Daoy (cell line): ENCODE data around the gene LIN37. TPM values are rescaled to one million over a fixed set of nuclear protein-coding genes. Genes with fewer than 3 reads are reported as not detected.
"Not testable (repeated sequence)": the region's sequence is repeated elsewhere in the genome, so short reads cannot be mapped to it uniquely, and the experiment has no call there.

Experiments
- DNase-seq: peaks from one replicate; pipeline ENCODE4 v3.0.0-alpha.2; 2015; ENCODE audit warnings: low read depth
- total RNA-seq: library from RNA; depleted of rRNA; stranded (reverse); fragments of >200 nt; shearing (Covaris generic); gene quantifications from 2 replicates; pipeline ENCODE4 v1.2.3, GENCODE V29; 2014; rRNA removed

Gene LIN37
- total RNA-seq, 1 experiment from 2014 or later: 13.3 TPM

DNA sequence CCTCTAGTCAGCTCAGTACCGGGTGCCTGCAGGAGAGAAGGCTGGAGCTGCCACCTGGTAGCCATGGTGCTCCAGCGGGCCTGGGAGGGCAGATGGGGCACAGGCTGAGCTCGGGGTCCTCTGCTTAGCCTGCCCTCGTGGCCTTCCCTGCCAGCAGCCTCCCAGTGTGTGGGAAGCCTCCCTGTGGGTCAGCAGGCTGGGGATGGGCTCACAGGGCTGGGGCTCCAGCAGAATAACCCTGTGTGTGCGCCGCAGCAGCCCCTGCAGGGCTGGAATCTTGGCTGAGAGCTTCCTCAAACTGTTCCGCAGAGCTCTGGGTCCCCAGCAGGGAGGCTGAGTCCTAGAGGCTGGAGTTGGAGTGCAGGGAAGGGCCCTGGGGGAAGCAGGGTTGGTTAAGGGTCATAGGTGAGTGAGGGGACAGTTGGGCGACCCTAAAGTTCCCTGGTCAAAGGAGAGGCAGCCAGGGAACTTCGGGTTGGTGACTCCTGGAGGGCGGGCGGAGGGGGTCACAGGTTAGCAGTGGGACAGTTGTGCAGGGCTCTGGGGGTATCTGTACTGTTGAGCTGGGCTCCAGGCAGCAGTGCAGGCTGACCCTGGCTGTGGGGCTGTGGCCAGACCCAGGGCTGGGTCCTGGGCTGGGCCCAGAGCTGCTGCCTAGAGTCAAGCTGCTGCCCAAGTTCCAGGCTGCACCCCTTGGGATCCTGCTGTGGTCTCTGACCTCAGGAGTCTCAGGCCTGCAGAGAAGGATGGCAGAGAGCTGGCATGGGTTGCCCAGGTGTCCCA, 41.0 kb downstream of the LIN37 start:
- DNase-seq: no peak

DNA sequence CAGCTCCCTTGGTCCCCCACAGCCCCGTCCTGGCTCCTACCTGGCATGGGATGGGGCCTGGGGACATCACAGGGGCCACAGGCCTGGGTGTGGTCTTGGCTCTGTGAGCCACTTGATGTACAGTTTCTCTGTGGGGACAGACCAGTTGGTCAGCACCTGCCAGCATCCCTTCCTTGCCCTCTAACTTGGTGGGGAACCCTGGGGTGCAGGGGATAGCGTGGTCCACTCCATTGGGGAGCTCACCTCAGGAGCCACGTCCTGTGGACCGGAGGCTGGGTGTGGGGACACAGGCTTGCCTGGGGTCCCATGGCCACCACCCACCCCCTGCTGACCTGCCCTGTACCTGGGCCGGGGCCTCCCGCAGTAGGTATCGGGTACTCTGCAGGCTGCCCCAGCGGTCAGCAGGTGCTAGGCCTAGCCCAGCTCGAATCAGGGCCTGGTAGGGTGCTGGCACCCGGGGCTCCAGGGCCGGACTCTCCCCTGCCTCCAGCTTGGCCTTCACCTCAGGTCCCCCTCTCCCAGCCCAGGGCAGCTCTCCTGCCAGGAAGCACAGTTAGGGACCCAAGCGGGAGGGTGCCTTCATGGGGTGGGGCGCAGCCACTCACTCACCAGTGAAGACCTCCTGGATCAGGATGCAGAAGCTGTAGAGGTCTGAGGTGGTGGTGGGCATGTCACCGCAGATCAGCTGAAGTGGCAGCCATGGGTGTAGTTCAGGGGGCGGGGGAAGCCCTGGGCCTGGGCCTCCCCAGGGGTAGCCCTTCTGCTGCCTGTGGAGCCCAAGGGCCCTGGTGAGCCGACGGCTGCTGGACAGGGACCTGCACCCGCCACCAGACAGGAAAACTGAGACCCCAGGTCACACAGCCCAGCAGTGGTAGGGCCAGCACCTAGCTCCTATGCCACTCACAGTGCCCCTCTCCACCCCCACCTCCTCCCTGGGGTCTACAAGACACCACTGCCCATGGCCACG, 41.9 kb downstream of the LIN37 start:
- no peak for DNase-seq

- DNase-seq: no peak
Measured at GRCh38 chr19:35790981-35791813, 42.8 kb downstream of the LIN37 start.

- no peak for DNase-seq
Measured at GRCh38 chr19:35791814-35792279, 43.5 kb downstream of the LIN37 start.

DNA sequence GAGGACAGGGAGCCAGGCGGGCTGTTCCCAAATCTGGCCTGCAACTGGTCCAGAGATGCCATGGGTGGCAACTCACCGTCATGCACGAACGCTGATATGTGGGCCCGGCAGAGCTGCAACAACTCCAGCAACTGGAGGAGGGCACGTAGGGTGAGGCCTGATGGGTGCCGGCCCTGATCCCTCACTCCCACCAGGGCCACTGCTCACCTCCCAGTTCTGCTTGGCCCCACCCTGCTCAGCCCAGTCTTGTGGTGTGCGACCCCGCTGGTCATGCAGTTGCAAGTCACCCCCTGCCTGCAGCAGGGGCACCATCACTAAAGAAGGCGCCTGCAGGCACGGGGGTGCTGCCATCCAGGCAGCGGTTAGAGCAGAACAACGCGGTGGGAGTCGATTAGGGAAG, 43.9 kb downstream of the LIN37 start:
- no peak for DNase-seq

GRCh38 chr19:35792888-35793287, 44.5 kb downstream of the LIN37 start:
- no peak for DNase-seq

- DNase-seq: peak; percentile 41
Measured at GRCh38 chr19:35793381-35794165, 45.2 kb downstream of the LIN37 start.

DNA sequence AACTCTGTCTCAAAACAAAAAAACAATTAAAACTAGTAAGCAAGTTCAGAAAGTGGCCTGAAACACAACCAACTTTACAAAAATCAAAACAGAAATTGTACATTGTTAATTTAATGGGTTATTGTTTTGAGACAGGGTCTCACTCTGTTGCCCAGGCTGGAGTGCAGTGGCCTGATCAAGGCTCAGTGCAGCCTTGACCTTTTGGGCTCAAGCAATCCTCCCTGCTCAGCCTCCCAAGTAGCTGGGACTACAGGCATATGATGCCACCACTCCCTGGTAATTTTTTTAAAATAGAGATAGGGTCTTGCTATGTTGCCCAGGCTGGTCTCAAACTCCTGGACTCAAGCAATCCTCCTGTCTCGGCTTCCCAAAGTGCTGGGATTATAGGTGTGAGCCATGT, 47.2 kb downstream of the LIN37 start:
- not testable (repeated sequence) for DNase-seq

DNA sequence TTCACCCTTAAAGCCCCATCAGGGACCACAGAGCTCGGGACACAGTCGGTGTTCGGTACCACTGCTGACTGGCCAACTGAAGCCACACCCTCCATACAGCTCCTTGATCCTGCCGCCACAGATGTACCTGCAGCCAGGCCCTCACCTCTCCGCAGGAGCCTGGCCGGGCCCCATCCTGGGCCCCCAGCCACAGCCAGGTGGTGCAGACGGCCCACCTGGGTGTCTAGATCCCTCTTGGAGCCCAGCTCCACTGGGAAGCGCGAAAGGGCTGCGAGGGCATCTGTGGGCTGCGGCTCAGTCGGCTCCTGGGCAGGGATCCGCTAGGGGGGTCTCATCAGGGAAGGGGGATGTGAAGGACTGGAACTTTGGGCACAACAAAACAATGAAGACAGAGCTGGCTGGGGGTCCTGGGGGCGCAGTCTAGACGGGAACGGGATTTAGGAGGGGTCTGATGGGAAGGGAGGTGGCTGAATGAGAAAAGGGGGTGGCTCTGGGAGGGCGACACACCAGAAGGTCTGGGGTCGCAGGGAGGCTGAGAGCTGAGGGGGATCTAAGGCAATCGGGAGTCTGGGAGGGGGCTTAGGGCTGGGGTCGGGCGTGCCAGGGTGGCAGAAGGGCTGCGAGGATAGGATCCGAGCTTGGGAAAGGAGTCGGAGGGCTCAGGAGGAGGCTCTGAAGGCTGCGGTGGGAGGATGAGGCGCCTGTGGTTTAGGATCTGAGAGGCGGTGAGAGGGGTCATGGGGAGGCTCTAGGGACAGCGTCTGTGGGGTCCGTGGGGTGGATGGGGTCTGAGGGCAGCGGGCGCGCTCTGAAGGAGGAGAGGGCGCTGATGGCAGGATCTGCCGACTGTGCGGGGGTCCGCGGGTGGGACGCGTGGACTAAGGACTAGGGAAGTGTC, 48.5 kb downstream of the LIN37 start:
- DNase-seq: no peak

GRCh38 chr19:35797663-35798062, 49.3 kb downstream of the LIN37 start:
- no peak for DNase-seq

- DNase-seq: no peak
Measured at GRCh38 chr19:35801828-35802227, 53.5 kb downstream of the LIN37 start.

Other genes with a start within 250 kb of the LIN37 start
- gene DMKN, start 234.9 kb upstream of the LIN37 start, total RNA-seq: 38.1 and 54.3 TPM in 2 replicates
- gene SBSN, start 220.3 kb upstream of the LIN37 start, total RNA-seq: 0.11 TPM in 1 of 2 replicates, not detected in the other
- not detected in 2 replicates for gene GAPDHS, start 215.1 kb upstream of the LIN37 start, total RNA-seq
- gene TMEM147, start 202.9 kb upstream of the LIN37 start, total RNA-seq: 113 and 114 TPM in 2 replicates
- gene ATP4A, start 184.9 kb upstream of the LIN37 start, total RNA-seq: not detected in 2 replicates
- gene PMIS2, start 162.4 kb upstream of the LIN37 start, total RNA-seq: not detected in 2 replicates
- gene HAUS5, start 135.8 kb upstream of the LIN37 start, total RNA-seq: 14.9 and 21.3 TPM in 2 replicates
- 129 and 147 TPM in 2 replicates for gene RBM42, start 119.5 kb upstream of the LIN37 start, total RNA-seq
- not detected in 2 replicates for gene ETV2, start 106.8 kb upstream of the LIN37 start, total RNA-seq
- 460 and 655 TPM in 2 replicates for gene COX6B1, start 100.3 kb upstream of the LIN37 start, total RNA-seq
- gene UPK1A, start 82.1 kb upstream of the LIN37 start, total RNA-seq: not detected in 2 replicates
- 0.06 TPM in 1 of 2 replicates, not detected in the other for gene ZBTB32, start 44.0 kb upstream of the LIN37 start, total RNA-seq
- 6.3 and 18.6 TPM in 2 replicates for gene KMT2B, start 30.6 kb upstream of the LIN37 start, total RNA-seq
- 2.8 and 3.9 TPM in 2 replicates for gene IGFLR1, start 6.1 kb upstream of the LIN37 start, total RNA-seq
- gene U2AF1L4, start 3.2 kb upstream of the LIN37 start, total RNA-seq: 9.6 and 16.7 TPM in 2 replicates
- gene PSENEN, start 2.9 kb upstream of the LIN37 start, total RNA-seq: 52.4 and 63.9 TPM in 2 replicates
- gene HSPB6, start 8.5 kb downstream of the LIN37 start, total RNA-seq: 0.06 TPM in 1 of 2 replicates, not detected in the other
- gene PROSER3, start 9.6 kb downstream of the LIN37 start, total RNA-seq: 1.6 and 3.2 TPM in 2 replicates
- gene ARHGAP33, start 27.0 kb downstream of the LIN37 start, total RNA-seq: 7.0 and 9.0 TPM in 2 replicates
- gene PRODH2, start 64.3 kb downstream of the LIN37 start, total RNA-seq: not detected in 2 replicates
- gene NPHS1, start 103.9 kb downstream of the LIN37 start, total RNA-seq: not detected in 2 replicates
- 0.34 and 0.60 TPM in 2 replicates for gene KIRREL2, start 108.3 kb downstream of the LIN37 start, total RNA-seq
- 2.5 and 6.5 TPM in 2 replicates for gene APLP1, start 120.0 kb downstream of the LIN37 start, total RNA-seq
- gene NFKBID, start 152.0 kb downstream of the LIN37 start, total RNA-seq: 8.5 and 33.9 TPM in 2 replicates
- gene HCST, start 154.0 kb downstream of the LIN37 start, total RNA-seq: not detected in 2 replicates
- gene TYROBP, start 159.7 kb downstream of the LIN37 start, total RNA-seq: not detected in 2 replicates
- 1.2 and 1.4 TPM in 2 replicates for gene LRFN3, start 187.8 kb downstream of the LIN37 start, total RNA-seq
- gene SDHAF1, start 246.6 kb downstream of the LIN37 start, total RNA-seq: 44.7 and 49.8 TPM in 2 replicates